GM19452 (cell line): ENCODE data around the gene AFP.

Experiments
- ATAC-seq: cut with Tn5 transposase; IDR thresholded peaks from one replicate; pipeline ENCODE4 v1.9.1; 2021; ENCODE audit not compliant: unreplicated experiment

The AFP gene

GRCh38 chr4:73413294-73413755 lies 22.7 kb upstream of the AFP start:
- ATAC-seq = no peak

DNA sequence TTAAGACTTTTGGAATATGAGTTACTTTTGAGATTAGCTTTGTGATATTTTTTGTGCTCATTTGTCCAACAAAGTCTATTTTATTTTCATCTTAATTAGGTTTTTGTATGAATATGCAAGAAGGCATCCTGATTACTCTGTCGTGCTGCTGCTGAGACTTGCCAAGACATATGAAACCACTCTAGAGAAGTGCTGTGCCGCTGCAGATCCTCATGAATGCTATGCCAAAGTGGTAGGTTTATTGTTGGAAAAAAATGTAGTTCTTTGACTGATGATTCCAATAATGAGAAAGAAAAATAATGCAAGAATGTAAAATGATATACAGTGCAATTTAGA lies 21.1 kb upstream of the AFP start:
- ATAC-seq = no peak

DNA sequence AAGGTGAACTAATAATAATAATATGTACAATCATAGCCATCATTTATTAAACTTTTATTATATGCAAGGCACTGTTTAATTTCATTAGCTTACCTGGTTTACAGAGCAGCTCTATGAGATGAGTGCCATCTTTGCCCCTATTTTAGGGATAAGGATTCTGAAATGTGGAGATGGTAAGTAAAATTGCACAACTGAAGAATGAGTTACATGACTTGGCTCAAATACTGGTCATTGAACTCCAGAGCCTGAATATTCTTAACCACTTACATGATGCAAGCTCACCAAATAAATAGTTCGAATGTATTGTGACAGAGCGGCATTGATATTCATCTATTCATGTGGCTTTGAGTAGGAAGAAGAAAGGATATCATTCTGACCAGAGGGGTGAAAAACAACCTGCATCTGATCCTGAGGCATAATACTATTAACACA lies 20.2 kb upstream of the AFP start:
- ATAC-seq = no peak

DNA sequence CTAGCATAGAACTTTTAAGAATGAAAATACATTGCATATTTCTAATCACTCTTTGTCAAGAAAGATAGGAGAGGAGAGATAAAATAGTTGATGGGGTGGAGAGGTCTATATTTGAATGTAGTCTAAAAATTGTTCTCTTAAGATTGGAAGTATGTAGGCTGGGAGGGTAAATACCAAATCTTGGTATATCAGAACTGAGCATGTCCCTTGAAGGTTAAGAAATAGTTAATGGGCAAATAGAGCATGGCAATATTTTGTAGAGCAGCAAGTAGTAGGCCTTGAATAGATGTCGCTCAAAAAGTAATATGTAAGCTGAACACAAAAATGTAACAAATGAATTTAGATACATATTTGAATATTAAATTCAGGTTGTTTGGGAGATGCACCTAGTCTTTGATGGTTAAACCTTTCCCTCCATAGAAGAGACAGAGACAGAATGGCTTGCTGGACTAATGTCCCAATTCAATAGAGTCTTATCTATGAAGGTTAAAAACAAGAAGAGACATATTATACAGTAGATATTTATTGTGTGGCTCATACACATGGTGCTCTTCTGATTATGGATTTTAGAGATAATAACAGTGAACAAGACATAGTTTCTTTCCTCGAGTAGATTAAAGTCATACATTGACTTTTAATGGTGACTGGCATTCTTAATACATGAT lies 19.5 kb upstream of the AFP start:
- ATAC-seq = no peak

- no peak for ATAC-seq
These were observed 18.7 kb upstream of the AFP start for GRCh38 chr4:73417342-73417741.

GRCh38 chr4:73417973-73418372 lies 18.0 kb upstream of the AFP start:
- ATAC-seq = no peak

DNA sequence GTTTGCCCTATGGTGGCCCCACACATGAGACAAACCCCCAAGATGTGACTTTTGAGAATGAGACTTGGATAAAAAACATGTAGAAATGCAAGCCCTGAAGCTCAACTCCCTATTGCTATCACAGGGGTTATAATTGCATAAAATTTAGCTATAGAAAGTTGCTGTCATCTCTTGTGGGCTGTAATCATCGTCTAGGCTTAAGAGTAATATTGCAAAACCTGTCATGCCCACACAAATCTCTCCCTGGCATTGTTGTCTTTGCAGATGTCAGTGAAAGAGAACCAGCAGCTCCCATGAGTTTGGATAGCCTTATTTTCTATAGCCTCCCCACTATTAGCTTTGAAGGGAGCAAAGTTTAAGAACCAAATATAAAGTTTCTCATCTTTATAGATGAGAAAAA lies 17.3 kb upstream of the AFP start:
- no peak for ATAC-seq

GRCh38 chr4:73419106-73420038 lies 16.6 kb upstream of the AFP start:
- no peak for ATAC-seq

DNA sequence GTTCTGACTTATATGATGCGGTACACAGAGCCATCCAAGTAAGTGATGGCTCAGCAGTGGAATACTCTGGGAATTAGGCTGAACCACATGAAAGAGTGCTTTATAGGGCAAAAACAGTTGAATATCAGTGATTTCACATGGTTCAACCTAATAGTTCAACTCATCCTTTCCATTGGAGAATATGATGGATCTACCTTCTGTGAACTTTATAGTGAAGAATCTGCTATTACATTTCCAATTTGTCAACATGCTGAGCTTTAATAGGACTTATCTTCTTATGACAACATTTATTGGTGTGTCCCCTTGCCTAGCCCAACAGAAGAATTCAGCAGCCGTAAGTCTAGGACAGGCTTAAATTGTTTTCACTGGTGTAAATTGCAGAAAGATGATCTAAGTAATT lies 15.4 kb upstream of the AFP start:
- ATAC-seq = no peak

DNA sequence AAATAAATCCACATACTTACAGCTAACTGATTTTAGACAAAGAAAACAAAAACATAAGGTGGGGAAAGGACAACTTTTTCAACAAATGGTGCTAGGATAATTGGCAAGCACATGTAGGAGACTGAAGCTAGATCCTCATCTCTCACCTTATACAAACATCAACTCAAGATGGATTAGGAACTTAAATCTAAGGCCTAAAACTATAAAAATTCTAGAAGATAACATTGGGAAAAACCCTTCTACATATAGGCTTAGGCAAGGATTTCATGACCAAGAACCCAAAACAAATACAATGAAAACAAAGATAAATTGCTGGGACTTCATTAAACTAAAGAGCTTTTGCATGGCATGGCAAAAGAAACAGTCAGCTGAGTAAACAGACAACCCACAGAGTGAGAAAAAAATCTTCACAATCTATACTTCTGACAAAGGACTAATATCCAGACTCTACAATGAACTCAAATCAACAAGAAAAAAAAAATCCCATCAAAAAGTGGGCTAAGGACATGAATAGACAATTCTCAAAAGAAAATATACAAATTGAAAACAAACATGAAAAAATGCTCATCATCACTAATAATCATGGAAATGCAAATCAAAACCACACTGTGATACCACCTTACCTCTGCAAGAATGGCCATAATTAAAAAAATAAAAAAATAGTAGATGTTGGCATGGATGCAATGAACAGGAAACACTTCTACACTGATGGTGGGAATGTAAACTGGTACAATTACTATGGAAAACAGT lies 14.1 kb upstream of the AFP start:
- ATAC-seq = no peak

DNA sequence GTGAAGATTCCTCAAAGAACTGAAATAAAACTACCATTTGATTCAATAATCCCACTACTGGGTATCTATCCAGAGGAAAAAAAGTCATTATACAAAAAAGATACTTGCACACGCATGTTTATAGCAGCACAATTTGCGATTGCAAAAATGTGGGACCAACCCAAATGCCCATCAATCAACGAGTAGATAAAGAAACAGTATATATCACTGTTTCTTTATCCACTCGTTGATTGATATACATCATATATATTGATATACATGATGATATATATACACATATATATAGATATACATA lies 13.6 kb upstream of the AFP start:
- ATAC-seq = no peak

DNA sequence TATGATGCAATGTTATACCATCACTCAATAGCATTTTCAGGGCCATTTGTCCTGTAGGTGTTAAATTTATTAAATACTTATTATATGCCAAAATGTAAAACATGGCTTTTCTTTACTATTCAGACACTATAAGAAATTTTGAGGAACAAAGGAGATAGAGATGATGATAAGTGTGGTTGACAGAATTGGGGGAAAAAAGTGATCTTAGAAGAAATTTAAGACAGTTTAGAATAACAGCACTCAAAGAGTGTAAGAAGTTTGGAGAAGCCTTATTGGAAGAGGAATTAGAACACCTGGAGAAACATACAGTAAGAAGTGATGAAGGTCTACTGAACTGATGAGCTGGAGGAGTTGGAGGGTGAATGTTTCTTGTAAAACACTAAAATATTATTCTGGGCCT lies 12.8 kb upstream of the AFP start:
- ATAC-seq = no peak

- no peak for ATAC-seq
These were observed 9.4 kb upstream of the AFP start for GRCh38 chr4:73426666-73427065.

GRCh38 chr4:73429118-73429517 lies 6.9 kb upstream of the AFP start:
- no peak for ATAC-seq

DNA sequence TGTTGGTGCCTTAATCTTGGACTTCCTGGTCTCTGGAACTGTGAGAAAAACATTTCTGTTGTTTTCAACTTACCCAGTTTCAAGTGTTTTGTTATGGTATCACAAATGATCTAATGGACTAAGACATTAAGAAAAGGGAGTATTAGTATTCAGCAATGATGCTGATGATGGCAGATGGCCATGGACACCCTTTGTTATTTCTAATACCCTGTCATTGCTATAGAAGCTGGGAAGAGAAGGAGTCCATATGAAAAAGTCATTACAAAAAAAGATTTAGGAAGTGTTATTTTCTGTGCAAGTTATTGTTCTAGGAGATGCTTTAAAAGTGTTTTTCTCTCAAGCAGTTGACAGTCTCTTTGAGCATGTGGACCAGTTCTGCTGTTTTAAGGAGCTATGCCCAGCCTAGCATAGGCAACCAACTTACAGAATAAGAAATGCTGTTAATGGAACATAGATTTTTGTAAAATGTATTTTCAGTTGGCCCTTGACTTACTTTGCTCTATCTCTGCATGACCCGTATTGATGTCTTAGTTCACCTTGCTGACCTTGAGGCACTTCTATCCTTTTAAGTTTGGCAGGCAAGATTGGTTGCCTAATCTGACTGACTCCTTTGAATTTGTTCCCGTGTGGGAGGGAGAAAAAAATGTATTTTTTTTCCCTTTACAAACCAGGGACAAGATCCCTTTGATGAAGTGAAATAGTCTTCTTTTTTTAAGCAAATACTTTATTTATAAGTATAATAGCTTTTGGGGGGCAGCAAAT lies 6.0 kb upstream of the AFP start:
- ATAC-seq = no peak

DNA sequence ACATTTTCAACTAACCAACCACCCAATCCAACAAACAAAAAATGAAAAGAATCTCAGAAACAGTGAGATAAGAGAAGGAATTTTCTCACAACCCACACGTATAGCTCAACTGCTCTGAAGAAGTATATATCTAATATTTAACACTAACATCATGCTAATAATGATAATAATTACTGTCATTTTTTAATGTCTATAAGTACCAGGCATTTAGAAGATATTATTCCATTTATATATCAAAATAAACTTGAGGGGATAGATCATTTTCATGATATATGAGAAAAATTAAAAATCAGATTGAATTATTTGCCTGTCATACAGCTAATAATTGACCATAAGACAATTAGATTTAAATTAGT lies 4.2 kb upstream of the AFP start:
- ATAC-seq = no peak

GRCh38 chr4:73432169-73433000 lies 3.6 kb upstream of the AFP start:
- no peak for ATAC-seq

DNA sequence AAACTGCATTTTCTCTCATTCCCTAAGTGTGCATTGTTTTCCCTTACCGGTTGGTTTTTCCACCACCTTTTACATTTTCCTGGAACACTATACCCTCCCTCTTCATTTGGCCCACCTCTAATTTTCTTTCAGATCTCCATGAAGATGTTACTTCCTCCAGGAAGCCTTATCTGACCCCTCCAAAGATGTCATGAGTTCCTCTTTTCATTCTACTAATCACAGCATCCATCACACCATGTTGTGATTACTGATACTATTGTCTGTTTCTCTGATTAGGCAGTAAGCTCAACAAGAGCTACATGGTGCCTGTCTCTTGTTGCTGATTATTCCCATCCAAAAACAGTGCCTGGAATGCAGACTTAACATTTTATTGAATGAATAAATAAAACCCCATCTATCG lies 2.9 kb upstream of the AFP start:
- ATAC-seq = no peak

GRCh38 chr4:73434311-73434710 lies 1.7 kb upstream of the AFP start:
- ATAC-seq = no peak
